GM12801 (cell line): ENCODE data around the gene HIP1R.

Experiments used
- TF ChIP-seq, protein P1 (sequence below): IDR thresholded peaks from one replicate; pipeline ENCODE4 v1.5.1; 2011; ENCODE audit warnings: control low read depth; ENCODE audit not compliant: insufficient read length; ENCODE audit errors: extremely low read depth

Gene HIP1R

DNA sequence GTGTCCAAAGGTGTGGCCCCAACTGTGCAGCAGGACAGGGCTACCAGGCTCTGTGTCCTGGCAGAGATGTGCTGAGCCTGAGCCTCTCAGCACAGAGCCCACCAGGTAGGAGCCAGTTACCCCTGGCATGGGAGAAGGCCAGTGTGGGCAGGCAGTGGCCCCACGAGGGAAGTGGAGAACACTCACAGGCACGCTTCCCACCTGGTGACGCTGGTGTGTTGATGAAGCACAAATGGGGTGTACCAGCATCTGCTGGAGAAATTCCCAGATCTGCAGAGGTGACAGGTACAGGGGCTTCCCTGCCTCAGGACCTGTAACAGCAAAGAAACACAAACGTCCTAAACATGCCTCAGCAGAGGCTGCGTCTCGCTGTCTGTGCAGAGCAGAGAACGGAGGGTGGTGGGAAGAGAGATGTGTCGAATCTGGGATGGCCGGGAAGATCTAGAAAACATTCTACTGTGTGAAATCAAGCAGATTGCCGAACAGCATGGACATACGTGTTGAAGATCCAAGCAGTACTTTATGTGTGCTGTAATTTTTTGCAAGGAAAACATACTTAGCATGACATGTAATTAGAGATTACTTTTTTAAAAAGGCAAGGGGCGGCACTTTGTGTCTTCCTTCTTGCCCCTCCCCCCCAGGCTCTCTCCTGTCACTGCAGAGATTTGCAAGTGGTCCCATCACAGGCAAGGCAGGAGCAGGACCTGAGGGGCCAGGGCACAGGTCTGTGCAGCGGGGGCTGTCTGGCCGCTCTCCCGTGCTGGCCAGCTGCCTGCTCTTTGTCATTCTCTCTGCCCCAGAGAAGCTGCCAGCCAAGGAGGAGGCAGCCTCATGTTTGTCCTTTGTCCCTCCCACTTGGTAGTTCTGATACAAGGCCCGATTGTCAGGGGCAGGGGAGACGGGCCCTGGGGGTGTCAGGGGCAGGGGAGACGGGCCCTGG lies 17.3 kb downstream of the HIP1R start:
- TF ChIP-seq, protein P1, sequence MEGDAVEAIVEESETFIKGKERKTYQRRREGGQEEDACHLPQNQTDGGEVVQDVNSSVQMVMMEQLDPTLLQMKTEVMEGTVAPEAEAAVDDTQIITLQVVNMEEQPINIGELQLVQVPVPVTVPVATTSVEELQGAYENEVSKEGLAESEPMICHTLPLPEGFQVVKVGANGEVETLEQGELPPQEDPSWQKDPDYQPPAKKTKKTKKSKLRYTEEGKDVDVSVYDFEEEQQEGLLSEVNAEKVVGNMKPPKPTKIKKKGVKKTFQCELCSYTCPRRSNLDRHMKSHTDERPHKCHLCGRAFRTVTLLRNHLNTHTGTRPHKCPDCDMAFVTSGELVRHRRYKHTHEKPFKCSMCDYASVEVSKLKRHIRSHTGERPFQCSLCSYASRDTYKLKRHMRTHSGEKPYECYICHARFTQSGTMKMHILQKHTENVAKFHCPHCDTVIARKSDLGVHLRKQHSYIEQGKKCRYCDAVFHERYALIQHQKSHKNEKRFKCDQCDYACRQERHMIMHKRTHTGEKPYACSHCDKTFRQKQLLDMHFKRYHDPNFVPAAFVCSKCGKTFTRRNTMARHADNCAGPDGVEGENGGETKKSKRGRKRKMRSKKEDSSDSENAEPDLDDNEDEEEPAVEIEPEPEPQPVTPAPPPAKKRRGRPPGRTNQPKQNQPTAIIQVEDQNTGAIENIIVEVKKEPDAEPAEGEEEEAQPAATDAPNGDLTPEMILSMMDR = no peak

DNA sequence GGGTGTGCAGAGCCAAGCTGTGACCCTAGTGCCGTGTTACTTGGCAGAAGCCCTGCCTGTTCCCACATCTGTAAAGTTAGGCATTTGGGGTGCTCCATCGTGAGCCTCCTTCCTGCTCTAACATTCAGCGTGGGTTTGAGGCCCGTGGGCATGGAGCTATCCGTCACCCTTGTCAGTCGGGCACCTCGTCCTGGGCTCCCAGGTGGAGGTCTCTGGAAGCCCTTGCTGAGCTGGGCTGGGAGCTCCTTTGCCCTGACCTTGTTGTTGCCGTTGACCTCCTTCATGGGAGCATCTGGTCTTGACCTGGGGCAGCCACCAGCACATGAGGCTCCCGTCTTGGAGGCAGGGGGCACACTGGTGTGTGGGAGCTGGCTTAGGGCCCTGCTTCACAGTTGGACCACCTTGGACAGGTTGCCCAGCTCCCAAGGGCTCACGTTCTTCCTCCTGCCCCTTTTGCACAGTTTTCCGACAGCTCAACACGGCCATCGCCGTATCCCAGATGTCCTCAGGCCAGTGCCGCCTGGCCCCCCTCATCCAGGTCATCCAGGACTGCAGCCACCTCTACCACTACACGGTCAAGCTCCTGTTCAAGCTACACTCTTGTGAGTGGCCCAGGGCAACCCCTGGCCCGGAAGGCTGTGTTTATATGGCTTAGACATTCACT lies 18.5 kb downstream of the HIP1R start:
- TF ChIP-seq, protein P1 = no peak

DNA sequence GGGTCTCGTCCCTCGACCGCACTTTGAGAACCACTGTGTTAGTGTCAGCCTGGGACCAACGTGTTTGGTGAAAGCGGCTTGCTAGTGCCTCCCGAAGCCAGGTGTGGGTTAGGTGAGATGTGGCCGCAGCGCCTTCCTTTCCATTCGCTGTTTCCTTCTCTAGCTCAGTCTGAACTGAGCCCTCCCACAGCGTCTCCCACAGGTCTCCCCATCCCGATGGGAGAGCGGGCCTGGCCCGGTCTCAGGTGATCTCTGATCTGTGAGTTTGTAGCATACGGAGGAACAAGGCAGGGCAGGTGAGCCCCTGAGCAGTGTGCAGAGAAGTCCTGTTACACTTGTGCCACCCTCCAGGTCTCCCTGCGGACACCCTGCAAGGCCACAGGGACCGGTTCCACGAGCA lies 19.3 kb downstream of the HIP1R start:
- TF ChIP-seq, protein P1 = no peak

DNA sequence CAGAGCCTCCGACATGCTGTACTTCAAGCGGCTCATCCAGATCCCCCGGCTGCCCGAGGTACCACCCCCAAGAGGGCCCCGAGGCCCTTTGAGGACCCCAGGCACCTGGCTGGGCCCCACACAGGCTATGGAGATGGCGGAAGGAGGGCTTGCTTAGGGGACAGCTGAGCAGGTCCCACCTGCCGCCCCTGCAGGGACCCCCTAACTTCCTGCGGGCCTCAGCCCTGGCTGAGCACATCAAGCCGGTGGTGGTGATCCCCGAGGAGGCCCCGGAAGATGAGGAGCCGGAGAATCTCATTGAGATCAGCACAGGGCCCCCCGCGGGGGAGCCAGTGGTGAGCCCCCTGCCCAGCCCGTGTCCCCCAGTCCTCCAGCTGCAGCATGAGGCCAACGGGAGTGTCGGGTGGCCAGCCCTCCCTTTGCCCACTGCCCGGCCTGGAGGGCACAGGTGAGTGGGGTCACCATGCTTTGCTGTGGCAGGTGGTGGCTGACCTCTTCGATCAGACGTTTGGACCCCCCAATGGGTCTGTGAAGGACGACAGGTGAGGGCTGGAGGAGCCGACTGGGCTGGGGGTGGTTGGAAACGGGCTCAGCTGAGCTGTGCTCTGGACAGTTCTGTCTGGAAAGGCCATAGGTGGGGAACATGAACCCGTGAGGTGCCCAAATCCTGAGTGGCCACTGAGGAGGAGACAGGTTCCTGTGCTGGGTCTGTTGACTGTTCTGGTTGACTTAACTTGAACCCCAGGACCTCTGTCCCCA lies 20.0 kb downstream of the HIP1R start:
- TF ChIP-seq, protein P1 = no peak

DNA sequence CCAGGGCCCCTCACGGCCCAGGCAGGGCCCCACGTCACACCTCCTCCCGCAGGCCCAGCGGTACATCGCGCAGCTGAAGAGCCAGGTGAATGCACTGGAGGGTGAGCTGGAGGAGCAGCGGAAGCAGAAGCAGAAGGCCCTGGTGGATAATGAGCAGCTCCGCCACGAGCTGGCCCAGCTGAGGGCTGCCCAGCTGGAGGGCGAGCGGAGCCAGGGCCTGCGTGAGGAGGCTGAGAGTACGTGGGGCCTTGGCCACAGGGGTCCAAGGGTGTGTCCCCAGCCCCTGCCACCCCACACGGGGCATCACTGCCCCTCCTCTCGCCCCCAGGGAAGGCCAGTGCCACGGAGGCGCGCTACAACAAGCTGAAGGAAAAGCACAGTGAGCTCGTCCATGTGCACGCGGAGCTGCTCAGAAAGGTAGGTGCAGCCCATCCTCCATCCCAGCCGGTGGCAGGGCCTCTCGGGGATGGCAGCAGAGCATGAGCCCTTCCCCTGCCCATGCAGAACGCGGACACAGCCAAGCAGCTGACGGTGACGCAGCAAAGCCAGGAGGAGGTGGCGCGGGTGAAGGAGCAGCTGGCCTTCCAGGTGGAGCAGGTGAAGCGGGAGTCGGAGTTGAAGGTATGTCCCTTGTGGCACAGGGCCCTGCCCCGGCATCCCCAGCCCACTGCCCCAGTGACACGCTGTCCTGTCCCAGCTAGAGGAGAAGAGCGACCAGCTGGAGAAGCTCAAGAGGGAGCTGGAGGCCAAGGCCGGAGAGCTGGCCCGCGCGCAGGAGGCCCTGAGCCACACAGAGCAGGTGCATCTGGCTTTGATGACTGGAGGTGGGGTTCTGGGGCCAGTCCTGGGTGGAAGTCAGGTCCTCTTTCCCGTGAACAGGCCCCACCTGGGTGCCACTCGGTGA lies 20.9 kb downstream of the HIP1R start:
- TF ChIP-seq, protein P1 = no peak

DNA sequence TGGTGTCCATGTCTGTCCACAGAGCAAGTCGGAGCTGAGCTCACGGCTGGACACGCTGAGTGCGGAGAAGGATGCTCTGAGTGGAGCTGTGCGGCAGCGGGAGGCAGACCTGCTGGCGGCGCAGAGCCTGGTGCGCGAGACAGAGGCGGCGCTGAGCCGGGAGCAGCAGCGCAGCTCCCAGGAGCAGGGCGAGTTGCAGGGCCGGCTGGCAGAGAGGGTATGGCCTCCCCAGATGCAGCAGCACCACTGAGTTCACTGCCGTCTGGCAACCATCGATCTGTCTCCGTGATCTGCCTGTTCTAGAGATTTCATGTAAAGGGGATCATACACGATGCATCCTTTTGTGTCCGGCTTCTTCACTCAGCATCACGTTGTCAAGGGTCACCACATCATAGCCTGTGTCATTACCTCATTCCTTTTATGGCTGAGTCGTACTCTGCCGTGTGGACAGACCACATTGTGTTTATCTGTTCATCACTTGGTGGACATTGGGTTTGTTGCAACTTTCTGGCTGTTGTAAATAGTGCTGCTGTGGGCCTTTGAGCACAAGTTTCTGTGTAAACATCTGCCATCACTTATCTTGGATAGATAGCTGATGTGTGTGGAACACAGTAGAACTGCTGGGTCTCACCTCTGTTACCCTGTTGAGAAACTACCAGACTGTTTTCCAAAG lies 21.9 kb downstream of the HIP1R start:
- TF ChIP-seq, protein P1 = no peak
